Esophagus mucosa (tissue), 1 donor: ENCODE data around the gene FBXW7. TPM values are rescaled to one million over a fixed set of nuclear protein-coding genes. Genes with fewer than 3 reads are reported as not detected.

Experiments
- ATAC-seq: fragments of 200-7000 bp; cut with Tn5 transposase; one replicate; pipeline ENCODE4 v1.9.1; 2020
- total RNA-seq: library from RNA; stranded (reverse); gene quantifications from one replicate; pipeline ENCODE4 v1.2.4, GENCODE V29; 2023
- donor health status: DM: yes; HTN: yes; CAD: no.

The FBXW7 gene
- total RNA-seq, 1 donor from 2014 or later, result 29.5 TPM

- no peak for ATAC-seq
Measured at GRCh38 chr4:152322656-152323055, 213.2 kb downstream of the FBXW7 start.

DNA sequence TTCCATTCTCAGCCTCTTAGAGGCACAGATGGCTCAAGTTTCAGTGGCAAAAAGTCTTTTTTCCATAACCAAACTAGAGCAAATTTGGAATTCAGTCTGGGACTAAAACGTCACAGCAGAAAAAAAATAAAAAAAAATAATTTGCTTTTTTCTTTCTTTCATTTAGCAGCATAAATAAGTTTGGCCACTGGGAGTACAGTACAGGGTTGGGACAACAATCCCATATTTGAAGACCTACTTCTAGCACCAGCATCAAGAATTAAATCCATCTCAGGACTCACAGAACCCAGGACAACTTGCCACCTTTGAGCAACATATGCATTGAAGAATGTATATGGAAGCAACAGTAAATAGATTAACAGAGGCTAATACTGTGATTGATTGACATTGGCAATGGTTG lies 214.0 kb downstream of the FBXW7 start:
- no peak for ATAC-seq

DNA sequence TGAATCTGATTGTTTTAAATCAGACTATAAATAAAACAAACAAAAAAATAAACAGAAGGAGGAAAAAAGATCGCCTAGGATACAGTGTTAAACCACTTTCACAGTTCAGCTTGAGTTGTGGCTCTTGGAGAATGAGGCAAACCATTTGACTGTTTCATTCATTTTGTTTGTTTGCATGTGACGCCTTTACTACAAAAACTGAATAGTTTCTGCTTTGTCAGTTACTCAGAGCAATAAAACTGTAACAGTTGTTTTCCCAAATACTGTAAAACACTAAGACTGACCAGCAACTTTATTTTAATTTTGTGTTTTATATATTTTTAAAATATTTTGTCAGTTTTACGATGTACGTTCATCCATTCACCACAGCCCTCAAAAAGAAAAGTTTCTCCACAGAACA lies 214.5 kb downstream of the FBXW7 start:
- ATAC-seq, result no peak

DNA sequence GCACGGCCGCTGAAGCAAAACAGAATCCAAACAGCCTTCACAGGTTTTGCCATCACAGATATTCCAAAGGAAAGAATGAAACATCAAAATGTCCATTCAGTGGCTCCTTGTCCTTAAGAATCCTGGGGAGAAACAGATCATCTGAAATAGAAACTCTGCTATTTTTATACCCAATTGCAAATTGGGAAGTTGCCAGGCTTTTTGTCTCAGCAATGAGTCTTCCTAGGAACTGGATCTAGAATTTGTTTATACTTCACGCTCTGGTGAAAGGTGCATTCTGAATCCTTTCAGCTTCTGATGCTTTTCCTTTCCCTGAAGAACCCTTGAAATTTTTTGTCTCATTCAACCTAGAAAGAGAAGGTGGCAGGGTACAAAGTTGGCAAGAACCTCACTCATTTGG lies 218.9 kb downstream of the FBXW7 start:
- no peak for ATAC-seq

DNA sequence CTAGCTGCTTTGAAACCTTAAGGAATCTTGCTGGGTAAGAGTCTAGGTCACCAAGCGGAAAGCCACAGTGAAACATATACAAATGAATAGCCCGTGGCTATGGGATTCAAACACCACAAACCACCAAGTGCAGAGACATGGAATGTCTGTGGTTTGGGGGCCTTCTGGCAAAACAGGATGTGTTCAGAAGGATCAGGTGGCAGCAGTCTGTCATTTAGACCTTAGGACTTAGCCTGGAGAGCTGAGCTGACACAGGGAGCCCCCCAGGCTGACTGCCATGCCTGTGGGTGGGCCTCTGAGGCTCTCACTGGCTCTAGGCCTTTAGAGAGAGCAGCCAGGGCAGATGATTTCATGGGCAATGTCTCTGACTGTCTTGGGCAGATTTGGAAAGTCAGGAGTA lies 225.6 kb downstream of the FBXW7 start:
- ATAC-seq, result no peak

DNA sequence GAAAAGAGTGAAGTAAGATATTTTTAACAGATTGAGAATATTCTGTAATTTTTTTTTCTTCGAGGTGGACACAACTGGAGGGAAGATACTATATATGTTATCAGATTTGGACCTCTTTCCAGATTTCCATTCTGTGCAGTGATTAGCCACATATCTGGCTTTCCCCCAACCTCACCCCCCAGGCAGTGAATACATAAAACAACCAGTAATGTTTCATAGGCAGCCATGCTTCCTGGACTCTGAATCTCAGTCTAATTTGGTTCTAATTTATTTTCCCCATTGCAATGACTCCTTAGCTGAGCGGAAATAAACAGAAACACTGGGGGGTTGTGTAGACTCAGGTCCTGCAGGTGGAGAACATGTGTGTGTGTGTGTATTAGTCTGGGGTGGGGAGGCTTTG lies 226.5 kb downstream of the FBXW7 start:
- no peak for ATAC-seq

DNA sequence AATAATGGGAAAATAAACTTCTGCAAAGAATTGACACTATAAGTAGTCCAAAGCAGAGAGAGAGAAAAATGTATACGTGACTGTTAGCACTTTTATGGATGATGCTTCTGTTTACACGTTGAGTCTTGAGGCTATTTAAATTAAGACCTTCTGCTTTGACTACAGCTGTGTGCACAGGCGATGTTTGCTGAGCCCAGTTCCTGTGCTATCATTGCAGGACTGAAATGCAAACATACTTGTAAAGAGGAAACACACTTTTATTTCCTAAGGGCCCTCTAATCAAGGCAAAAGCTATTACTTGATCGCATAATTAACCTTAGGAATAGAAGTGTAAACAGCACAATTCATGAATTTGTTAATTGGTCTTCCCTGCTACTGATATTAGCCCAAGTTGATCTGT lies 226.9 kb downstream of the FBXW7 start:
- ATAC-seq, result no peak

DNA sequence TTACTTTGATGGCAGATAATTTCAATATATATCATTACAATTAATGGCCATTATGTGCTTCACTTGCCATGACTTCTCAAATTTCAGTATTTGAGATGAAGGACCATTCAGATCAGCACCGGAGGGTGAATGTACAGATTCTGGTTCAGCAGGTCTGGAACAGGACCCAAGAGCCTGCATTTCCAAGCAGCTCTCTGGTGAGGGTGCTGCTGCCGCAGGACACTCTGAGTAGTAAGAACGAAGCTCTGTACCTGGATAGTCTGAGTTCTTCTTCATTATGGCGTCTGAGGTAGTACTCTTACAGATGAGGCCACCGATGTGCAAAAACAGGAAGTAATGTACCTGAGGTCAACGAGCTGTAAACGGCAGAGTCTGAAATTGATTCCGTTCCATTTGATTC lies 228.2 kb downstream of the FBXW7 start:
- no peak for ATAC-seq

GRCh38 chr4:152306541-152306940 lies 229.4 kb downstream of the FBXW7 start:
- ATAC-seq, result no peak

DNA sequence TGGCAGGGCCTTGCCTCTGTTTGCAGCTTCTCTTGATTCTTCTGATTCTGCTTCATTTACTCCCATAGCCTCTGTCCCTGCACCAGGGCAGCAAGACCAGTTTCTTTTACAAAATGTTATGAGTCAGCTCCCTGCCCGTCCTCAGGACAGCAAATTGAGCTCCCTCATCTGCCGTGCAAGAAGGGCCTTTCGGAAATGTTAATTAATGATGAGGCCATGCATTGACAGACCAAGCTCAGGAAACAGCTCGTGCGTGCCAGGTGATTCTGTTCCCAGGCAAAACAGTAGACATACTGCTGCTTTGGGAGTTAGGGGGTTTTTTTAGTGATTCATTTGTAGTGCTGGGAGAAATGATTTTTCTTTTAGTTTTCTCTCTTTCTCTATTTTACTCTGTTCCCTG lies 231.7 kb downstream of the FBXW7 start:
- peak; percentile 74 for ATAC-seq

DNA sequence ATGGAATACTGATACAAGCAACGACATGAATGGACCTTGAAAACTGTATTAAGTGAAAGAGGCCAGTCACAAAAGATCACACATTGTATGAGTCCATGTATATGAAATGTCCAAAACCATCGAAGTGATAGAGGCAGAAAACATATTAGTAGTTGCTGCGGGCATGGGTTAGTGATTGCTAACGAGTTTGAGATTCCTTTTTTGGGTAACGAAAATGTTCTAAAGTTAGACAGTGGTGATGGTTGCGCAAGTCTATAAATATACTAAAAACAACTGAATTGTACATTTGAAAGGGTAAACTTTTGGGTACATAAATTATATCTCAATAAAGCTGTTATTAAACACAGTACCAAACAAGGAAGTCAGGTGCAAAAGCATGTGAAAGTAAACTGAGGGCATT lies 234.5 kb downstream of the FBXW7 start:
- no peak for ATAC-seq

- ATAC-seq, result no peak
Measured at GRCh38 chr4:152299553-152299952, 236.3 kb downstream of the FBXW7 start.

DNA sequence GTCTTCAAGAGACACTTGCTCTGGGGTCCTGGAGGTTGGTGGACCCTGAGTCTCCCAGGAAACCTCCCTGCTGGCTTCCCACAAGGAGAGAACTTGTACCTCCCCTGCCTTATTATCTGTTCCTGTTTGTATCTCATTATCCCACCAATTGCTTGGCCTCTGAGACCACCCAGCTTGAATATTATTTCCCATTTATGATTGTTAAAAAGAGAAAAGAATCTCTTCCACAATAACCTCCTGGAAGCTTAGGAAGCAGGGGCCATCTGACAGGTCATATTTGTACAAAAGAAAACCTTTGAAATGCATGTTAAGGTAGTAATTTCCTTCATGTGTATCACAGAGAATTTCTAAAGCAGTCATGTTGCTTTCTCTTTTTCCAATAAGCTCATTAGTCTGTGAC lies 239.5 kb downstream of the FBXW7 start:
- no peak for ATAC-seq

GRCh38 chr4:152294765-152295164 lies 241.1 kb downstream of the FBXW7 start:
- no peak for ATAC-seq

- ATAC-seq, result no peak
Measured at GRCh38 chr4:152294331-152294730, 241.6 kb downstream of the FBXW7 start.

DNA sequence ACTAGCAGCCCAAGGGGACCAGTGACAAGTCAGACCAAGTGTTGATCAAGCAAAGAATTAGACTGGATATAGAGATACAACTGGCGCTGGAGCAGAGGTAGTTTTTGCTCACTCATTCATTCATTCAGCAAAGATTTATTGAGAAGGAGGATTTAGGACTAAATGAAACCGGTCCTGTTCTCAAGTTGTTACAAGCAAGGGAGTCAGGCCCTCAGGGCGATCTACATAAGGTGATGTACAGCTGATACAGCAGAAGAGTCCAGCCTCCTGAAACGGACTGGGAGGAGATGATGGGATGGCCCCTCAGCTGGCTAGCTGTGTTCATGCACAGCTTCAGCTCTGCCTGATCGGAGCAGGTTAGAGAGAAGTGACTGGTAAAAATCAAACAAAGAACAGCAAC lies 242.4 kb downstream of the FBXW7 start:
- peak; percentile 69 for ATAC-seq

DNA sequence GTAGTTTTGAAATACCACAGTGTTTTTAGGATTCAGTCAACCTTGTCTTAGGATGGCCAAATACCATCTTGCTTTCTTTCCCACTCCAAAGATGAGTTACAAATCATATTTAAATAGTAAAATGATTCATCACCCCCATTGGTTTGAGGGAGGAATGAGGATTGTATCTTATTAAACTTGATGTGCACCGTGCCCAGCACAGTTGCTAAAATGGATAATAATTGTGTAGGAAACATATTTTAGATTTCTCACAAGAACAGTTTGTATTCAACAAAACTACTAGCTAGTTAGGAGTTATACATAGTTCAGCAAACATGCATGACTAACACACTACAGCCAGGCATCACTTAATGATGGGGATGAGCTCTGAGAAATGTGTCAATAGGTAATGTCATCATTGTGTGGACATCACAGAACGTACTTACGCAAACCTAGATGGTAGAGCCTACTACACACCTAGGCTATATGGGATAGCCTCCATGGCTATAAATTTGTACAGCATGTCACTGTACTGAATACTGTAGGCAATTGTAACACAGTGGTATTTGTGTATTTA lies 245.4 kb downstream of the FBXW7 start:
- no peak for ATAC-seq

- no peak for ATAC-seq
Measured at GRCh38 chr4:152289941-152290340, 246.0 kb downstream of the FBXW7 start.

GRCh38 chr4:152289541-152289940 lies 246.4 kb downstream of the FBXW7 start:
- no peak for ATAC-seq

DNA sequence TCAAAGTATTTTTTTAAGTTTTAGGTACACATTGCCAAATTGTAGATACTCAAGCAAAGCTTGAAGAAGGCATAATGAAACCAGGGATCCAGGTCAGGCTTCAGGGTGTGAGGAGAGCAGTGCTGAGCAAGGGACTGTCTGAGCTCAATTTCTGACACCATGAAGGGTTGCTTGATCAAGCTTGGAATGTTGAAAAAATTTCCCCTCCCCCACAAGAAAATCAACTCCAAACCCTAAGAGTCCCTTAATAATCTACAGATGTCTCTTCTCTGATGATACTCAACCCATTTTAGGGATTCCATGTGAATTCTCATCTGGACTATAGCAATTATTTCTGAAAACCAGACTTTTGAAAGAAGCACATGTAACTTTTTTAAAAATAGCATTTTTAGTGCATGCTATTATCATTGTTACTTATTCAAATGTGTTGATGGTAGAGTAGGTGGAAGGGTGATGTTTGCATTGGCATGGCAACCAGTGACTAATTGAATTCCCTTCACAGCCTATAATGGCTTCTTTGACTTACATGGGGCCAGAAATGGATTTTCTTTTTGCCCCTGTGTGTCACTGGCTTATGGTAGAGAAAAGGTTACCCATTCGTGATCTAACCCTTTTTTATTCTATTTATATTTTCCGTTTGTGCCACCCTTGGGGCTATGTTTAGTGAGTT lies 252.0 kb downstream of the FBXW7 start:
- no peak for ATAC-seq

DNA sequence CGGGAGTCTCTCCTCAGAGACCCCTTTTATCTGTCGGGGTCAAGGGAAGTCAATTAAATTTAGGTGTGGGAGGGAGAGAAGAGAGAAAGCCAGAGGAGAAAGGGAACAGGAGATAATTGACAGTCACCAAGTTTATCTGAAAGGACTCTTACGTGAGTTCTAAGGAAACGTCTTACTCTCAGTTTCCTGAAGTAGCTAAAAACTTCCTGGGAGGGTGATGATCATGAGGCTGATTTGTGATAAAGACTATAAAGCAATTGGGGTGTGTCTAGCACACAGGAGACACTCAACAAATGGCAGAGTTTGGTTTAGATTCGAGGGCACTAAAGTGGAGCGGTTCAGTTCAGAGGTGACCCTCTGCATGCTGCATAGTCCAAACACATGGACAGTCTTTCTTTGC lies 254.1 kb downstream of the FBXW7 start:
- ATAC-seq, result no peak

GRCh38 chr4:152281211-152281610 lies 254.7 kb downstream of the FBXW7 start:
- ATAC-seq, result no peak

DNA sequence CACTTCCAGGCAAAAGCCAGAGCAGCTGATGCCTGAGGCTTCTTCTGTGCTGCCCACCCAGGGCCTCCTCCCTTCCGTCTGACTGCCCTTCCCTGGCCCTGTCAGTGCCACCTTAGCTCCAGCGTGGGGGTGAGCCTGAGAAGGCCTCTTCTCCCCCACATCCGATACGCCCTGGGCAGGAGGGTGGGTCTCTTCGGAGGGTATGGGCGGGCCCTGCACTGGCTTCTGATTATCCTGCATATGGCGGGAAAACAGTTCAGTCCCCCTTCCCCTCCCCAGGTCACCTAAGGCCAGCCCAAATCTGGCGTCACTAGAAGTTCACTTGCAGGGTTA lies 256.7 kb downstream of the FBXW7 start:
- ATAC-seq, result no peak

- peak; percentile 75 for ATAC-seq
Measured at GRCh38 chr4:152278505-152279233, 257.2 kb downstream of the FBXW7 start.

DNA sequence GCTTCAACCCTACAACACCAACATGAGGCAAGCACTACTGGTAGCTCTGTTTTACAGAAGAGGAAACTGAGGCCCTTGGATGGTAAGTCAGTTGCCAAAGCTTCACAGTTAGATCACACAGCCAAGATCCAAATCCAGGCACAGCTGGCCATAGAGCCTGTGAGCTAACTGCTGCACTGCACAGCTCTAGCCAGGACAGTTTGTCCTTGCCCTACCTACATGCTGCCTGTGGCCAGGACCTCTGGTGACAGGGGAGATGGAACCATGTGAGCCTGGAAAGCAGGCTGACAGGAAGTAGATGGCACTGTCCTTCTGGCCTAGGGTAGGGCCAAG lies 257.8 kb downstream of the FBXW7 start:
- peak; percentile 43 for ATAC-seq
